Lower leg skin (tissue), 3 donors: Measurements from ENCODE around the gene KCTD7.

Experiments used
- CTCF ChIP-seq, 3 donors: fragments of 450-650 bp; IDR thresholded peaks; one replicate each; pipeline ENCODE4 v1.5.1; 2016; ENCODE audit warnings: antibody characterized with exemption in 3 of 3, mild to moderate bottlenecking in 3 of 3, moderate library complexity in 2 of 3
- POLR2A ChIP-seq, 2 donors: fragments of 450-650 bp; IDR thresholded peaks; one replicate each; pipeline ENCODE4 v1.6.1; 2016 to 2017; ENCODE audit warnings: antibody characterized with exemption in 2 of 2, mild to moderate bottlenecking in 1 of 2, moderate library complexity in 1 of 2

GRCh38 chr7:66641526-66641871, 12.8 kb downstream of the KCTD7 start:
- TF ChIP-seq CTCF (IDR thresholded peaks at IDR 0.05) (no peak), POLR2A (IDR thresholded peaks at IDR 0.05) (no peak)
